KMS-11 (cell line): ENCODE results near the gene LINGO1.

Source experiments
- H2AFZ ChIP-seq: fragments of 200-600 bp; sonication (generic); 2 replicates; pipeline ENCODE4 v1.6.1; 2016; ENCODE audit warnings: antibody characterized with exemption, mixed run types, low read depth
- H3K27ac ChIP-seq: fragments of 200-600 bp; sonication (generic); 2 replicates; pipeline ENCODE4 v1.6.1; 2016; ENCODE audit warnings: mild to moderate bottlenecking, mixed run types
- H3K27me3 ChIP-seq: fragments of 200-600 bp; sonication (generic); 2 replicates; pipeline ENCODE4 v1.6.1; 2017; ENCODE audit warnings: mild to moderate bottlenecking, low read depth, mixed run types, moderate library complexity; ENCODE audit not compliant: insufficient read depth
- H3K36me3 ChIP-seq: fragments of 200-600 bp; sonication (generic); 2 replicates; pipeline ENCODE4 v1.6.1; 2017; ENCODE audit warnings: mild to moderate bottlenecking, mixed run types; ENCODE audit not compliant: insufficient read depth
- H3K4me1 ChIP-seq: fragments of 200-600 bp; sonication (generic); 2 replicates; pipeline ENCODE4 v1.6.1; 2016; ENCODE audit warnings: mild to moderate bottlenecking, low read depth, mixed run types; ENCODE audit not compliant: poor library complexity, severe bottlenecking
- H3K4me2 ChIP-seq: fragments of 200-600 bp; sonication (generic); 2 replicates; pipeline ENCODE4 v1.7.0; 2016; ENCODE audit warnings: mild to moderate bottlenecking, mixed run types
- H3K4me3 ChIP-seq: fragments of 200-600 bp; sonication (generic); IDR thresholded peaks from 2 replicates; pipeline ENCODE4 v1.6.1; 2017; ENCODE audit warnings: low read depth, low read length, mixed read lengths; ENCODE audit not compliant: insufficient read depth
- H3K79me2 ChIP-seq: fragments of 200-600 bp; sonication (generic); 2 replicates; pipeline ENCODE4 v1.6.1; 2016; ENCODE audit warnings: low read depth, mixed run types; ENCODE audit not compliant: insufficient read depth
- H3K9ac ChIP-seq: fragments of 200-600 bp; sonication (generic); 2 replicates; pipeline ENCODE4 v1.6.1; 2016; ENCODE audit warnings: mild to moderate bottlenecking, mixed run types
- H4K20me1 ChIP-seq: fragments of 200-600 bp; sonication (generic); 2 replicates; pipeline ENCODE4 v1.6.1; 2016; ENCODE audit warnings: mild to moderate bottlenecking, mixed run types; ENCODE audit not compliant: insufficient read depth
- CTCF ChIP-seq: fragments of 200-600 bp; sonication (generic); conservative IDR thresholded peaks from 2 replicates; pipeline ENCODE4 v1.6.1; 2017; ENCODE audit warnings: low read depth, mild to moderate bottlenecking, antibody characterized with exemption, low read length, moderate library complexity, mixed read lengths

LINGO1 gene

GRCh38 chr15:77564341-77564740 lies 68.4 kb downstream of the LINGO1 start:
- no peak for TF ChIP-seq CTCF
- no peak overlapping the region for H2AFZ ChIP-seq
- no peak overlapping the region for H3K4me3 ChIP-seq
- H3K79me2 ChIP-seq = no peaks in the 10 kb centered on the region
- H4K20me1 ChIP-seq = no peaks in the 10 kb centered on the region
- no peaks in the 10 kb centered on the region for H3K4me1 ChIP-seq
- H3K27ac ChIP-seq = no peak overlapping the region
- no peaks in the 10 kb centered on the region for H3K36me3 ChIP-seq
- H3K27me3 ChIP-seq = peaks cover 22% of the 10 kb centered on the region; the same call in 1 of the 2 replicates
- H3K9ac ChIP-seq = no peak overlapping the region
- no peak overlapping the region for H3K4me2 ChIP-seq

- TF ChIP-seq CTCF = no peak
- no peaks in the 10 kb centered on the region for H3K79me2 ChIP-seq
- no peak overlapping the region for H2AFZ ChIP-seq
- no peaks in the 10 kb centered on the region for H3K36me3 ChIP-seq
- H3K27me3 ChIP-seq = peaks cover 22% of the 10 kb centered on the region; the same call in 1 of the 2 replicates
- no peak overlapping the region for H3K9ac ChIP-seq
- H3K4me1 ChIP-seq = no peaks in the 10 kb centered on the region
- H3K27ac ChIP-seq = no peak overlapping the region
- no peaks in the 10 kb centered on the region for H4K20me1 ChIP-seq
- H3K4me3 ChIP-seq = no peak overlapping the region
- H3K4me2 ChIP-seq = no peak overlapping the region
Observed at GRCh38 chr15:77563623-77564156, 69.0 kb downstream of the LINGO1 start.
